VCaP (cell line): ENCODE measurements around the gene CCNJ.
A peak's percentile ranks its signal among the peaks of the same experiment; 100 is the strongest.
"Not testable (repeated sequence)": the region's sequence is repeated elsewhere in the genome, so short reads cannot be mapped to it uniquely, and the experiment has no call there.

ENCODE experiments used
- H3K27ac ChIP-seq: fragments of 450-650 bp; 2 replicates; pipeline ENCODE4 v1.5.1; 2017
- CTCF ChIP-seq: fragments of 450-650 bp; conservative IDR thresholded peaks from 2 replicates; pipeline ENCODE4 v1.5.1; 2017; ENCODE audit warnings: mild to moderate bottlenecking, moderate library complexity

The CCNJ gene

GRCh38 chr10:96044736-96045135, 1.4 kb downstream of the CCNJ start:
- no peak for TF ChIP-seq CTCF
- H3K27ac ChIP-seq, result peak overlapping the region; percentile 83

GRCh38 chr10:96046546-96046945, 3.2 kb downstream of the CCNJ start:
- TF ChIP-seq CTCF, result no peak
- no peak overlapping the region for H3K27ac ChIP-seq

- peak; percentile 58 for TF ChIP-seq CTCF
- H3K27ac ChIP-seq, result no peak overlapping the region
These were observed 3.7 kb downstream of the CCNJ start for GRCh38 chr10:96047004-96047649.

GRCh38 chr10:96047925-96048324, 4.5 kb downstream of the CCNJ start:
- H3K27ac ChIP-seq, result not testable (repeated sequence)

GRCh38 chr10:96049340-96049739, 6.0 kb downstream of the CCNJ start:
- H3K27ac ChIP-seq, result no peak overlapping the region
- TF ChIP-seq CTCF, result no peak

GRCh38 chr10:96053985-96054384, 10.6 kb downstream of the CCNJ start:
- TF ChIP-seq CTCF, result no peak
- no peak overlapping the region for H3K27ac ChIP-seq

- no peak overlapping the region for H3K27ac ChIP-seq
- no peak for TF ChIP-seq CTCF
These were observed 13.4 kb downstream of the CCNJ start for GRCh38 chr10:96056787-96057186.

GRCh38 chr10:96061232-96061631, 17.8 kb downstream of the CCNJ start:
- no peak for TF ChIP-seq CTCF

More at GRCh38 chr10:96061232-96061631, 17.8 kb downstream of the CCNJ start:
- no peak overlapping the region for H3K27ac ChIP-seq
